ENCODE data around the gene CAPN2. TPM values are rescaled to one million over a fixed set of nuclear protein-coding genes. Genes with fewer than 3 reads are reported as not detected.

CAPN2 gene
- total RNA-seq, 1 donor from 2014 or later = 151 TPM

DNA sequence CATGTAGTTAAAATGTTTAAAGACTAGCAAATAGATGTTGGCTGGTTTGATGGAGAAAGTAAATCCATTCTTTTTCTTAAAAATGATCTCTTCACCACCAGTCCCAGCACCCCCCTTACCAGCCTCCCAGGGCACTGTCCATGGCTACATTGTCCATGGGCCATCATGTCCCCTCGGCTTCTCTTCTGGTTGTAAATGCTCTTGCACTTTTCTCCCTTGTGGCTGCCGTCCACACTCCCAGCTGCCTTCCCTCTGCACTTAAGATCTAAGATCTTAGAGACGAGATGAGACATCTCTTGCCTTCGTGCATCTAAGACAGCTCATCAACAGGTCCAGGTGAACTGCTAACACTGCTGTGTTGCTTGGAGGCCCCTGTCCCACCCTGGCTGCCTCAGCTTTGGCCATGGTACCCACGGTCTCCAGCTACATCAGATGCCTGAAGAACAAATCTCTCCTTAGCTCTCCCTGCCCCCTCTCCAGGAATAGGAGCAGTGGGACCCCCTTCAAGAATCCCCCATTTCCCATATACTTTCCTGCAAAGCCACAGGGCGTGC lies 11.1 kb downstream of the CAPN2 start:
- H3K4me1 Mint-ChIP-seq = peaks cover 46% of the 10 kb centered on the region
- H3K27ac Mint-ChIP-seq = no peak overlapping the region
- peaks cover 40% of the 10 kb centered on the region for H3K36me3 Mint-ChIP-seq
- no peaks in the 10 kb centered on the region for H3K27me3 Mint-ChIP-seq (ENCODE audit: low read depth)
- DNase-seq (ENCODE audit: low spot score in 2 of 2, unreplicated experiment in 2 of 2) = no peak
- H3K9me3 Mint-ChIP-seq = no peaks in the 10 kb centered on the region
- H3K4me3 Mint-ChIP-seq = no peak overlapping the region
- TF ChIP-seq, protein P1, sequence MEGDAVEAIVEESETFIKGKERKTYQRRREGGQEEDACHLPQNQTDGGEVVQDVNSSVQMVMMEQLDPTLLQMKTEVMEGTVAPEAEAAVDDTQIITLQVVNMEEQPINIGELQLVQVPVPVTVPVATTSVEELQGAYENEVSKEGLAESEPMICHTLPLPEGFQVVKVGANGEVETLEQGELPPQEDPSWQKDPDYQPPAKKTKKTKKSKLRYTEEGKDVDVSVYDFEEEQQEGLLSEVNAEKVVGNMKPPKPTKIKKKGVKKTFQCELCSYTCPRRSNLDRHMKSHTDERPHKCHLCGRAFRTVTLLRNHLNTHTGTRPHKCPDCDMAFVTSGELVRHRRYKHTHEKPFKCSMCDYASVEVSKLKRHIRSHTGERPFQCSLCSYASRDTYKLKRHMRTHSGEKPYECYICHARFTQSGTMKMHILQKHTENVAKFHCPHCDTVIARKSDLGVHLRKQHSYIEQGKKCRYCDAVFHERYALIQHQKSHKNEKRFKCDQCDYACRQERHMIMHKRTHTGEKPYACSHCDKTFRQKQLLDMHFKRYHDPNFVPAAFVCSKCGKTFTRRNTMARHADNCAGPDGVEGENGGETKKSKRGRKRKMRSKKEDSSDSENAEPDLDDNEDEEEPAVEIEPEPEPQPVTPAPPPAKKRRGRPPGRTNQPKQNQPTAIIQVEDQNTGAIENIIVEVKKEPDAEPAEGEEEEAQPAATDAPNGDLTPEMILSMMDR (IDR thresholded peaks at IDR 0.05; ENCODE audit: unreplicated experiment) = no peak

DNA sequence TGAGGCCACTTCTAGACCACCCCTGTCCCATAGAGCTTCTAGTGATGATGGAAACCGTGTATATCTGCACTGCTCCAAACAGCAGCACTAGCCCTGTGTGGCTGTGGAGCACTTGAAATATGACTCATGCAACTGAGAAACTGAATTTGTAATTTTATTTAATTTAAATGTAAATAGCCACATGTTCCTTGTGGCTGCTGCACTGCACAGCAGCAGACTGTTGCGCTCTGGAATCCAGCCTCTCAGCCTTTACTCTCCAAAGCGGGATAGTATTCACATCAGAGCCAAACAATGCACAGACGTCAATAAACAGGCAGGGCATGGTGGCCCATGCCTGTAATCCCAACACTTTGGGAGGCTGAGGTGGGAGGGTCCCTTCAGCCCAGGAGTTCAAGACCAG lies 12.0 kb downstream of the CAPN2 start:
- Mint-ChIP-seq H3K27ac (peak overlapping the region; percentile 66), H3K4me3 (no peak overlapping the region), H3K36me3 (peaks cover 33% of the 10 kb centered on the region), H3K9me3 (no peaks in the 10 kb centered on the region), H3K4me1 (peaks cover 44% of the 10 kb centered on the region), H3K27me3 (ENCODE audit: low read depth) (no peaks in the 10 kb centered on the region)
- no peak for DNase-seq (ENCODE audit: low spot score in 2 of 2, unreplicated experiment in 2 of 2)
- TF ChIP-seq, protein P1 (IDR thresholded peaks at IDR 0.05; ENCODE audit: unreplicated experiment) = no peak

DNA sequence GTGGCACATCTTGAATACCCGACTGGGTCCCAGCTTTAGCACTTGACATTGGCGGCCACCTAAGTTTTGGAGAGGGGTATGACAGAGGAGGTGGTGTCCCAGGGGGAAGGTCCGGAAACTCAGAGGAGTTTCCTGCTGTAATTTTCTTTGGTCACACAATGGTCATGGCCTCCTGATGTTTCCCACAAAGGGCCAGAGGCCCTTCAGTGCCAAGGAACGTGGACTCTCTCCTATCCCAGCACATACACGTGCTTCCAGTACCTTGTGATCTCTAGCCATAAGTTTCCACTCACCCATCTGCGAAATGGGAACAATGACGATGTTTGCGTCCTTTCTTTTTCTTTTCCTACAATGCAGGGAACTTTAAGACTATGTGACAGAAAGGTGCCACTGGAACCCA lies 13.2 kb downstream of the CAPN2 start:
- peak overlapping the region; percentile 98 for H3K27ac Mint-ChIP-seq

DNA sequence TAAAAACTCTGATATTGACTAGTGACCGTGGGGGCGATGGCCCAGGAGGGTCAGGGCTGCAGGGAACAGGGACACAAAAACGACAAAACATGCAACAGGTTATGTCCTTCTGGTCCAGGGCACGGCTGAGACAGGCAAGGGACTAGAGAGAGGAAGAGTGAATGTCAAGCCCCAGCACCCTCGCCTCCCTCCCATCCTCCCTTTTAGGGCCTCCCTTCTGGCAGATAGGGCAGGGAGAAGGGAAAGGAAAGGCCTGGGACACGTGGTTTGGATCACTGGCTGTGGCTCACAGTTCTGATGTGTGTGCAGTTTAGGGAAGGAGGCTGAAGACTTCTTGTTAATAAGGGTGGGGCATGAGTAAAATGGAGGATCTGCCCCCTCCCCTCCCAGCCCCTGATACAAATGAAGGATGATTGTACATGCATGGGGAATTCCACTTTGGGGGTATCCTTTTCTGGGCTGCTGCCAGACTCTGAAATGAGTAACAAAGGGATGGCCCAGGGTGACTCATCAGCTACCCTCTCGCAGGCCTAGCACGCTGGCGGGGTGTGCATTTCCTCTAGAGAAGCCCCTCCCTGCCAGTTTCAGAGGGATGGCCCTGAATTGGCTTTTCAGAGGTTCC lies 14.2 kb downstream of the CAPN2 start:
- Mint-ChIP-seq H3K4me3 (peak overlapping the region; percentile 3), H3K4me1 (peaks cover 57% of the 10 kb centered on the region), H3K27me3 (ENCODE audit: low read depth) (no peaks in the 10 kb centered on the region), H3K9me3 (no peaks in the 10 kb centered on the region), H3K27ac (peak overlapping the region; percentile 98), H3K36me3 (peaks cover 22% of the 10 kb centered on the region)
- TF ChIP-seq, protein P1 (IDR thresholded peaks at IDR 0.05; ENCODE audit: unreplicated experiment) = no peak
- DNase-seq (ENCODE audit: low spot score in 2 of 2, unreplicated experiment in 2 of 2) = peak in 1 of 2 experiments; percentile 65

More for the DNA sequence above, 13.2 kb downstream of the CAPN2 start:
- TF ChIP-seq, protein P1 (IDR thresholded peaks at IDR 0.05; ENCODE audit: unreplicated experiment) = no peak
- Mint-ChIP-seq H3K9me3 (no peaks in the 10 kb centered on the region), H3K36me3 (peaks cover 26% of the 10 kb centered on the region), H3K27me3 (ENCODE audit: low read depth) (no peaks in the 10 kb centered on the region), H3K4me3 (no peak overlapping the region), H3K4me1 (peaks cover 47% of the 10 kb centered on the region)
- no peak for DNase-seq (ENCODE audit: low spot score in 2 of 2, unreplicated experiment in 2 of 2)

DNA sequence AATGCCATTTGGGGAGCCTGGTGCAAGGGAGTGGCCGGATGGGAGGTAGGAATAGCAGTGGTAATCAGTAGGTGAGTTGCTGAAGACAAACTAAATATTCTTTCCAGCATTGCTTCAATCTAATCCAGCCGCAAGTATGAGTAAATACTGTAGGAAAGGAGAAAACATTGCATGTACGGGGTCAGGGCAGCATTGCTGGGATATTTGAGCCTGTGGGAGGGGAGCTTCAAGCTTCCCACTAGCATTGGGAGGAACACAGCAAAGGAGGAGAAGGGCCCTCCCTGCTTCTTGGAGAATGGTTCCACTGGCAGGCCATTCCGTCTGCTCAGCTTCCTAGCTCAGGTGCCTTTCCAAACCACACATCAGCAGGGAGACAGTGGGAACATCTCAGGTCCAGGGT lies 15.2 kb downstream of the CAPN2 start:
- no peaks in the 10 kb centered on the region for H3K9me3 Mint-ChIP-seq
- H3K36me3 Mint-ChIP-seq = peaks cover 18% of the 10 kb centered on the region
- H3K4me3 Mint-ChIP-seq = peak overlapping the region; percentile 13
- H3K27me3 Mint-ChIP-seq (ENCODE audit: low read depth) = no peaks in the 10 kb centered on the region
- TF ChIP-seq, protein P1 (IDR thresholded peaks at IDR 0.05; ENCODE audit: unreplicated experiment) = no peak
- H3K27ac Mint-ChIP-seq = peak overlapping the region; percentile 98
- peaks cover 67% of the 10 kb centered on the region for H3K4me1 Mint-ChIP-seq
- no peak for DNase-seq (ENCODE audit: low spot score in 2 of 2, unreplicated experiment in 2 of 2)

Measured in mesothelial cell of epicardium (in vitro differentiated cells).